Left cardiac atrium (tissue), 4 donors: Measurements from ENCODE around the gene ZNF649. TPM values are rescaled to one million over a fixed set of nuclear protein-coding genes. Genes with fewer than 3 reads are reported as not detected.
"Not testable (repeated sequence)": the region's sequence is repeated elsewhere in the genome, so short reads cannot be mapped to it uniquely, and the experiment has no call there.

Experiments used
- ATAC-seq, 2 donors: fragments of 200-7000 bp; cut with Tn5 transposase; one replicate each; pipeline ENCODE4 v1.9.1; 2020; ENCODE audit warnings: mild to moderate bottlenecking in 2 of 2, moderate library complexity in 2 of 2
- DNase-seq: peaks from one replicate; pipeline ENCODE4 v3.0.0-alpha.2; 2020
- intact Hi-C, 2 donors: fragments of 100-400 bp; cut with DNase I; formaldehyde crosslinking; loops; one replicate each; pipeline versions ENCODE4 v1.14.1 to v1.15.1; 2022 to 2023
- long read RNA-seq: library from polyadenylated mRNA; unstranded; transcript quantifications from one replicate; pipeline ENCODE4 v2.0.0, GENCODE V29; 2021
- total RNA-seq, 2 donors: library from RNA; stranded (reverse); fragmentation: NEBNext Ultra II Directional; extraction: Animal tissue kit (Norgen Biotek cat#: 25700); gene quantifications; one replicate each; pipeline ENCODE4 v1.2.1, GENCODE V29; 2021
- donor health status: DM: no; HTN: yes; CAD: no.
- donor health status: DM: no; HTN: yes; CAD: no; lungs with severe emphysema.
- donor health status: DM: yes; HTN: yes; CAD: no.
- donor health status: Dilated cardiomyopathy.

ZNF649 gene
- total RNA-seq = 10 to 100 TPM in 1 of 2 donors, 1 to 10 TPM in 1; 8.0 to 10.8 TPM
- long read RNA-seq, transcript ZNF649-201 (5 exons, 3,197 nt) = major isoform, 19 of 20 reads
- long read RNA-seq, partial matches to known transcripts = 0 of 20 reads
- long read RNA-seq, other reads (novel, unspliced or antisense) = 1 of 20 reads

GRCh38 chr19:51904331-51905165 lies at the start of gene ZNF649:
Gene ZNF649, minus strand, starts transcription at chr19:51905017. Its CDS starts 4,910 bp downstream, at chr19:51900107.
- ATAC-seq (peak; percentile 100), DNase-seq (peak; percentile 90)
- intact Hi-C loops = no loop called here

DNA sequence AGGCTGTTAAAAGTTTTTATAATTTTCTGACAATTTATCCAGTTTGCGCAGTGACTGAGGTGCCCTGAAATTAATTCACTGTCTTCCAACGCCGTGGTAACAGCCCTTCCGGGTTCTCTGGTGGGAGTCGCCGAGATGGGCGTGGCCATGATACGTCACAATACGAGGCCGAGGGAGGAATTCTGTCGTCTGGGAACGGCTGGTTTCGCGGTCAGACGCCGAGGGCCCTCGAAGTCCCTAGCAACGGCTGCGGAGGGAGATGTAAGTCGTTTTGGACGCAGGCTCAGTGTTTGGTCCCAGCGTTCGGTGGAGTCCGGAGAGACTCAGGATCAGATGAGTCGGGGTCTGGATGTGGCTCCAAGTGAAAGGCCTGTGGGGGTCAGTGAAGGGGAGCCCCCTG lies 44.2 kb upstream of the ZNF649 start:
- intact Hi-C loops = no loop called here
- ATAC-seq = peak; percentile 63 to 82
- DNase-seq = peak; percentile 84

DNA sequence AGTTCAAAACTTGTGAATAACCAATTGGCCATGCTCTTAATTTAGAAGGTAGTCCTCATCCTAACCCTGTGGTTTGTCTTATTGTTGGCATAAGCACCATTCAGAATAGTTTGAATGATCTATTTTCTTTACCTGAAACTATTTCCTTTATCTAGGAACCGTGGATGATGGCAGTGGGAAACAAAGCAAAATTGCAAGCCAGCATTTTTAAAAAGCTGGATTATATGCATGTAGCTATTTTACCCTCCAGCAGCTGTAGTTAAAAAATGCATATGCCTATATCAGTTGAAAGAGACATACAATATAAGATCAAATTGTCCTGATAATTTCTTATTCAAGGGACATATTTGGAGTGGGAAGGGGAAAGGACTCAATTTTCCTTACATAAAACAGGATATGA lies 41.8 kb upstream of the ZNF649 start:
- intact Hi-C loops = no loop called here
- no peak for ATAC-seq
- DNase-seq = no peak

DNA sequence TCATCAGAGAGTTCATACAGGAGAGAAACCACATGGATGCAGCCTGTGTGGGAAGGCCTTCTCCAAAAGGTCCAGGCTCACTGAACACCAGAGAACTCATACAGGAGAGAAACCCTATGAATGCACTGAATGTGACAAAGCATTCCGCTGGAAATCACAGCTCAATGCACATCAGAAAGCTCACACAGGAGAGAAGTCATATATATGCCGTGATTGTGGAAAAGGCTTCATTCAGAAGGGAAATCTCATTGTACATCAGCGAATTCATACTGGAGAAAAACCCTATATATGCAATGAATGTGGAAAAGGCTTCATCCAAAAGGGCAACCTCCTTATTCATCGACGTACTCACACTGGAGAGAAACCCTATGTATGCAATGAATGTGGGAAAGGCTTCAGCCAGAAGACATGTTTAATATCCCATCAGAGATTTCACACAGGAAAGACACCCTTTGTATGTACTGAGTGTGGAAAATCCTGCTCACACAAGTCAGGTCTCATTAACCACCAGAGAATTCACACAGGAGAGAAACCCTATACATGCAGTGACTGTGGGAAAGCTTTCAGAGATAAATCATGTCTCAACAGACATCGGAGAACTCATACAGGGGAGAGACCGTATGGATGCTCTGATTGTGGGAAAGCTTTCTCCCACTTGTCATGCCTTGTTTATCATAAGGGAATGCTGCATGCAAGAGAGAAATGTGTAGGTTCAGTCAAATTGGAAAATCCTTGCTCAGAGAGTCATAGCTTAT lies 40.2 kb upstream of the ZNF649 start:
- intact Hi-C loops = no loop called here
- ATAC-seq (no peak), DNase-seq (no peak)

DNA sequence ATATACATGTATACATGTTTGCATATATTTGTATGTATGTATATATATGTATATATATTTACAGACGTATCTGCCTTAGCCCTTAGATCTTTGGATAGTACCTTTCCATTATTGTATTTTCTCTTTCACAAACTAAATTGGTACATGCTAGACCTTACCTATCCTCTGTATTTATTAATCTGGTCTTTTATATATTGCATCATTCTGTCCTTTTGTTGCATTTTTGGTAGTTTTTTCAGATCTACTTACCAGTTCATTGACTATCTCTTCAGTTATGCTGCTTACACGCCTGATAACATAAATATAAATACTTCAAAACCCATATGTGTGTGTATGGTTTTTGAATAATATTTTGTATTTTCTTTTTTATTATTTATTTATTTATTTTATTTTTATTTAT lies 34.1 kb upstream of the ZNF649 start:
- DNase-seq (no peak), ATAC-seq (no peak)
- intact Hi-C loops = no loop called here

- DNase-seq = no peak
- ATAC-seq = no peak
- intact Hi-C loops = no loop called here
These were observed 27.1 kb upstream of the ZNF649 start for GRCh38 chr19:51931921-51932320.

GRCh38 chr19:51927859-51928258 lies 23.0 kb upstream of the ZNF649 start:
- intact Hi-C loops = loop anchor here in 1 of 2 donors (2.0 kb wide), 1 partner anchor 39 kb away; no protein-coding TSS in a partner anchor
- ATAC-seq (no peak), DNase-seq (no peak)

GRCh38 chr19:51926784-51927741 lies 22.2 kb upstream of the ZNF649 start, which contains the start of gene ZNF613:
Gene ZNF613, plus strand, starts transcription at chr19:51927472. Its CDS starts 8,749 bp downstream, at chr19:51936221.
- ATAC-seq (peak; percentile 98 to 99), DNase-seq (peak; percentile 90)
- intact Hi-C loops = loop anchor here in 1 of 2 donors (2.0 kb wide), 1 partner anchor 38 kb away; no protein-coding TSS in a partner anchor

DNA sequence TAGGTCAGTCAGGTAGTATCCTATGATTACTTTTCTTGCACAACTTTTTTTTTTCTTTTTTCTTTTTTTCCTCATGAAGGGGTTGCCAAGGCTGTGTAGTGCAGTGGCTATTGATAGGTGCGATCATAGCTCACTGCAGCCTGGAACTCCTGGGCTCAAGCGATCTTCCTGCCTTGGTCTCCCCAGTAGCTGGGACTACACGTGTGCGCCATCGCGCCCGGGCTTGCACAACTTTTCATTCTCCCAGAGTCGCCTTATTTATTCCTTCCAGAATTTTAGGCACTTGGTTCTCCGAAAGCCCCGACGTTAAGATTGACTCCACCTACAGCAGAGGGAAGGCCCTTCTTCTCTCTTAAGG lies 21.6 kb upstream of the ZNF649 start:
- DNase-seq (no peak), ATAC-seq (peak in 1 of 2 donors; percentile 19)
- intact Hi-C loops = loop anchor here in 1 of 2 donors (2.0 kb wide), 1 partner anchor 38 kb away; no protein-coding TSS in a partner anchor

DNA sequence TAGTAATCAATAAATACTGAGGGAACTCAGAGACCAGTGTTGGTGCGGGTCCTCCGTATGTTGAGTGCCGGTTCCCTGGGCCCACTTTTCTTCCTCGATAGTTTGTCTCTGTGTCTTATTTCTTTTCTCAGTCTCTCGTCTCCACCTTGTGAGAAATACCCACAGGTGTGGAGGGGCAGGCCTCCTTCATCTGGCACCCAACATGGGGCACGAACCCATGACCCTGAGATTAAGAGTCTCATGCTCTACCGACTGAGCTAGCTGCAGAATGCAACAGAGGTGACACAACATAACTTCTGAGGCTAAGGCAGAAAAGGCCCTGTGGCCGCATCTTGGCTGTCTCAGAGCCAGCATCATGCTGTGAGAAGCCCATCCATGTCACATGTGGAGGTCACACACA lies 17.1 kb upstream of the ZNF649 start:
- intact Hi-C loops = no loop called here
- ATAC-seq (no peak), DNase-seq (no peak)

DNA sequence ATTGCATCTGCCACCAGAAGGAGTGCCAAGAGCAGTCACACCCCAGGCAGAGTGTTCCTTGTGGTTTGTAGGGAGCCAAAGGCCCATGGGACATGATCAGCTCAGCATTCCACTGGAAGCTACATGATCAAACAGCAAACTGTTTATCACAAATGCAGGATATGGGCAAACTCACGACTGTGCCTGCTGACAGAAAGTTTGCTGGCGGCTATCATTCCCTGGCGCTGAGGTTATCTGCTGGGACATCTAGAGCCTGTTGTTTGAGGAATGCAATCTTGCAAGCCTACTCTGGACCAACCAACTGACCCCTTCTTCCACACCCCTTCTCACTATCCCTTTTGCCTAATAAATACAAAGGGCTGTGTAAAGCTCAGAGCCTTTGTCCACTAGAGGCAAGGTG lies 14.8 kb upstream of the ZNF649 start:
- intact Hi-C loops = no loop called here
- no peak for ATAC-seq

GRCh38 chr19:51916167-51916566 lies 11.3 kb upstream of the ZNF649 start:
- DNase-seq (no peak), ATAC-seq (no peak)
- intact Hi-C loops = no loop called here

More for the DNA sequence above, 14.8 kb upstream of the ZNF649 start:
- DNase-seq = no peak

- no peak for ATAC-seq
These were observed 10.6 kb upstream of the ZNF649 start for GRCh38 chr19:51915324-51915867.

DNA sequence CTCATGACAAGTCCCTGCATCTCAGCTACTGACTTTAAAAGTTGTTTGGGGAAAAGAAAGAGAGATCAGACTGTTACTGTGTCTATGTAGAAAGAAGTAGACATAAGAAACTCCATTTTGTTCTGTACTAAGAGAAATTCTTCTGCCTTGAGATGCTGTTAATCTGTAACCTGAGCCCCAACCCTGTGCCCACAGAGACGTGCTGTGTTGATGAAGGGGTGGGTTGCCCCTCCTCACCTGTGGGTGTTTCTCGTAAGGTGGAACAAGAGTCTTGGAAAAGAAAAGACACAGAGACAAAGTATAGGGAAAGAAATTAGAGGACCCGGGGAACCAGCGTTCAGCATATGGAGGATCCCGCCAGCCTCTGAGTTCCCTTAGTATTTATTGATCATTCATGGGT lies 3.2 kb upstream of the ZNF649 start:
- intact Hi-C loops, DNase-seq, ATAC-seq: not testable (repeated sequence)

More at GRCh38 chr19:51915324-51915867, 10.6 kb upstream of the ZNF649 start:
- no peak for DNase-seq
- intact Hi-C loops = no loop called here

DNA sequence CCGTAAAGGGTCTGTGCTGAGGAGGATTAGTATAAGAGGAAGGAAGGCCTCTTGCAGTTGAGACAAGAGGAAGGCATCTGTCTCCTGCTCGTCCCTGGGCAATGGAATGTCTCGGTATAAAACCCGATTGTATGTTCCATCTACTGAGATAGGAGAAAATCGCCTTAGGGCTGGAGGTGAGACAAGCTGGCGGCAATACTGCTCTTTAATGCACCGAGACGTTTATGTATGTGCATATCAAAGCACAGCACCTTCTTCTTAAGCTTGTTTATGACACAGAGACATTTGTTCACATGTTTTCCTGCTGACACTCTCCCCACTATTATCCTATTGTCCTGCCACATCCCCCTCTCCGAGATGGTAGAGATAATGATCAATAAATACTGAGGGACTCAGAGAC lies 1.3 kb upstream of the ZNF649 start:
- intact Hi-C loops, DNase-seq, ATAC-seq: not testable (repeated sequence)

GRCh38 chr19:51905639-51906038 lies 822 bp upstream of the ZNF649 start:
- DNase-seq, intact Hi-C loops, ATAC-seq: not testable (repeated sequence)

DNA sequence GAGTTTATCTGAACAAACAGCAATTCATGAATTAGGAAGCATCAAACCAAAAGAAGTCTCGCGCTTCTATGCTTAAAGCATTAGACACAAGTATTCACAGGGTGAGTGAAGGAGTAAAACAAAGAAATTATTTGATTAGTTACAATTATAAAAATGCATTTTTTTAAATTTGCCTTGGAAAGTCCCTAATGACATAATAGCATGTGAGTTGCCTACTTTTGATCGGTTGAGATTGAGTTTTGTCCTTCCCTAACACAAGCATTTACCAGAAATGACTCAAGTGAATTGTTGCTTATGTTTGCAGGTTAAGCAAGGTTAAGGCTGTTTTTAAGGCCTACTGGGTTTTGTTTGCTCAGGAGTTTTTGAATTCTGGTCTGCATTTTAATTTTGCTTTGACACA lies 389 bp upstream of the ZNF649 start:
- ATAC-seq = no peak
- DNase-seq = no peak
- intact Hi-C loops = no loop called here

- DNase-seq (no peak), ATAC-seq (no peak)
- intact Hi-C loops = no loop called here
These were observed 1.6 kb downstream of the ZNF649 start for GRCh38 chr19:51903192-51903591.
